Measurements from ENCODE around the gene MDFIC2. TPM values are rescaled to one million over a fixed set of nuclear protein-coding genes. Genes with fewer than 3 reads are reported as not detected.

Gene MDFIC2
- total RNA-seq, 1 donor, result not detected

DNA sequence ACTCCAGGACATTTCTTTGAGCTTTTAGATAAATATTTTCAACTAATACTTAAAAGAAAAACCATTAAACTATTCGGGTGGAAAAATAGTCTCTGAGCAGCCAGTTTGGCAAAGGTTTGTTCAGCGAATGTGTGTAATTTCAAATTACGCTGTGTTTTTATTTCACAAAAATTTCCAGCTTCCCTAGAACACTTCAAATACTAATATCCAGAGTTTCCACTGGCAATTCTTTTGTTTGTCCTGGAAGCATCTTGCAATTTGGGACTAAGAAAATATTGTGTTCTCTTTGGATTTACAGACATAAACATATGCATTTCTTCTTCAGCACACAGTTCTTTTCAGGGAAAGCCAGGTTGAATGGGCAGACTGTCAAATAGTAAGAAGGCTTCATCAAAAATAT lies 61.9 kb downstream of the MDFIC2 start:
- H3K4me2 ChIP-seq (ENCODE audit: insufficient read depth, low read length), result no peak overlapping the region
- no peak overlapping the region for H2AFZ ChIP-seq (ENCODE audit: low read length)
- H3K79me2 ChIP-seq (ENCODE audit: insufficient read depth, low read length), result no peaks in the 10 kb centered on the region
- TF ChIP-seq, protein P1, sequence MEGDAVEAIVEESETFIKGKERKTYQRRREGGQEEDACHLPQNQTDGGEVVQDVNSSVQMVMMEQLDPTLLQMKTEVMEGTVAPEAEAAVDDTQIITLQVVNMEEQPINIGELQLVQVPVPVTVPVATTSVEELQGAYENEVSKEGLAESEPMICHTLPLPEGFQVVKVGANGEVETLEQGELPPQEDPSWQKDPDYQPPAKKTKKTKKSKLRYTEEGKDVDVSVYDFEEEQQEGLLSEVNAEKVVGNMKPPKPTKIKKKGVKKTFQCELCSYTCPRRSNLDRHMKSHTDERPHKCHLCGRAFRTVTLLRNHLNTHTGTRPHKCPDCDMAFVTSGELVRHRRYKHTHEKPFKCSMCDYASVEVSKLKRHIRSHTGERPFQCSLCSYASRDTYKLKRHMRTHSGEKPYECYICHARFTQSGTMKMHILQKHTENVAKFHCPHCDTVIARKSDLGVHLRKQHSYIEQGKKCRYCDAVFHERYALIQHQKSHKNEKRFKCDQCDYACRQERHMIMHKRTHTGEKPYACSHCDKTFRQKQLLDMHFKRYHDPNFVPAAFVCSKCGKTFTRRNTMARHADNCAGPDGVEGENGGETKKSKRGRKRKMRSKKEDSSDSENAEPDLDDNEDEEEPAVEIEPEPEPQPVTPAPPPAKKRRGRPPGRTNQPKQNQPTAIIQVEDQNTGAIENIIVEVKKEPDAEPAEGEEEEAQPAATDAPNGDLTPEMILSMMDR (IDR thresholded peaks at IDR 0.05; ENCODE audit: extremely low read depth, low read depth, low read length), result no peak
- no peak for DNase-seq (ENCODE audit: insufficient read length, low spot score, missing footprints)
- H4K20me1 ChIP-seq (ENCODE audit: insufficient read depth, low read length), result no peaks in the 10 kb centered on the region
- H3K27me3 ChIP-seq (ENCODE audit: insufficient read depth, low read length), result no peaks in the 10 kb centered on the region
- no peak overlapping the region for H3K27ac ChIP-seq (ENCODE audit: low read depth, low read length)
- no peaks in the 10 kb centered on the region for H3K4me1 ChIP-seq (ENCODE audit: insufficient read depth, low read length)
- no peaks in the 10 kb centered on the region for H3K36me3 ChIP-seq (ENCODE audit: insufficient read depth, low read length)
- no peak overlapping the region for H3K4me3 ChIP-seq (ENCODE audit: insufficient read depth, low read length)
- H3K9me3 ChIP-seq (ENCODE audit: low read depth, low read length), result no peaks in the 10 kb centered on the region

DNA sequence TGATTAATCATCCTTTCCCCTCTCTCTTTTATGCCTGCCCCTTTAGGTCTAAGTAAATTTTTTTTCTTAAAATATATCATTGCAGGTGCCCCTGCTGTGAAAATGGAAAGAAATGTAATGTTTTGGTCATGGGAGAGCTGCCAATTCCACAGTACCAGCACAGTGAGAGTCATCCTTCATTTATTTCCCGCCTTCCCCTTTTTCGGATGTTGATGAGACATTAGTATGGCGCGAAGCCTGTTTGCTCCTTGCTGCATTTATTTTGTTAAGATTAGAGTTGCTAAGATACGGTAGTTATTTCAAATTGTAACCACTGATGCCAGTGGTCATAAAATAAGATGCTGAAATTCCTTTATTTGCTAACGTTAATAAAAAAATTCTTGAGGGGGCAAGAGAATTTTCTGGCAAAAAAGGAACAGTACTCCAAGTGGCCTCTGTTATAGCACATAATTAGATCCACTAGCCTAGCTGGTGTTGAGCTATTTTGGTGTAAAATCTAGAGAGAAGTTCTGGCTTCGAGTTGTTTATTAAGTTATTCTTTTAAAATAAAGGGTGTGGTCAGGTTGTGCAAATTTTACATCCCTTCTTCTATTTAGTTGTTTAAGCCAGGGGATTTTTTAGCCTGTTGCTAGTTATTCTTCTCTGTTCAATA lies 62.8 kb downstream of the MDFIC2 start:
- TF ChIP-seq, protein P1 (IDR thresholded peaks at IDR 0.05; ENCODE audit: extremely low read depth, low read depth, low read length), result no peak
- Histone ChIP-seq H3K4me1 (ENCODE audit: insufficient read depth, low read length) (no peaks in the 10 kb centered on the region), H3K9me3 (ENCODE audit: low read depth, low read length) (no peaks in the 10 kb centered on the region), H3K36me3 (ENCODE audit: insufficient read depth, low read length) (no peaks in the 10 kb centered on the region), H3K79me2 (ENCODE audit: insufficient read depth, low read length) (no peaks in the 10 kb centered on the region), H4K20me1 (ENCODE audit: insufficient read depth, low read length) (no peaks in the 10 kb centered on the region), H3K4me2 (ENCODE audit: insufficient read depth, low read length) (no peak overlapping the region), H2AFZ (ENCODE audit: low read length) (no peak overlapping the region), H3K27ac (ENCODE audit: low read depth, low read length) (no peak overlapping the region), H3K4me3 (ENCODE audit: insufficient read depth, low read length) (no peak overlapping the region), H3K27me3 (ENCODE audit: insufficient read depth, low read length) (no peaks in the 10 kb centered on the region)
- DNase-seq (ENCODE audit: insufficient read length, low spot score, missing footprints), result no peak

DNA sequence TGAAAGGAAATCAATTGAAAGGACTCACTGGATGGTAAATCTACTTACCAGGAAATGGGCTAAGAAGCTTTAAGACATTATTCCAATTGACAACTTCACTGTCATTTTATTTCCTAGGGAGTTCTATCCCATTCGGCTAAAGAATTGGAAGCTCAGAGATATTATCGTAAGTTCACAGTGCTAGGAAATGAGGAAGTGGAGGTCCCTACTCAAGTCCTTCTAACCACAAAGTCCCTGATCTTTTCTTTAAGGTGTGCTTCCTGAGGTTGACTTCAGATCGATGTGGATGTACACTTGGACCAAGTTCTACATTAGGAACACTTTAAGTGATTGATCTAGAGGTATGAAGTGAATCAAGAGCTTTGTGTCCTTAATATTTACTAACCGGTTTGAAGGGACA lies 63.6 kb downstream of the MDFIC2 start:
- TF ChIP-seq, protein P1 (IDR thresholded peaks at IDR 0.05; ENCODE audit: extremely low read depth, low read depth, low read length), result no peak
- no peak overlapping the region for H2AFZ ChIP-seq (ENCODE audit: low read length)
- H3K27me3 ChIP-seq (ENCODE audit: insufficient read depth, low read length), result no peaks in the 10 kb centered on the region
- no peak overlapping the region for H3K4me3 ChIP-seq (ENCODE audit: insufficient read depth, low read length)
- H3K27ac ChIP-seq (ENCODE audit: low read depth, low read length), result no peak overlapping the region
- no peaks in the 10 kb centered on the region for H3K36me3 ChIP-seq (ENCODE audit: insufficient read depth, low read length)
- no peak overlapping the region for H3K4me2 ChIP-seq (ENCODE audit: insufficient read depth, low read length)
- no peaks in the 10 kb centered on the region for H3K9me3 ChIP-seq (ENCODE audit: low read depth, low read length)
- no peaks in the 10 kb centered on the region for H3K79me2 ChIP-seq (ENCODE audit: insufficient read depth, low read length)
- DNase-seq (ENCODE audit: insufficient read length, low spot score, missing footprints), result no peak
- H3K4me1 ChIP-seq (ENCODE audit: insufficient read depth, low read length), result no peaks in the 10 kb centered on the region
- no peaks in the 10 kb centered on the region for H4K20me1 ChIP-seq (ENCODE audit: insufficient read depth, low read length)

DNA sequence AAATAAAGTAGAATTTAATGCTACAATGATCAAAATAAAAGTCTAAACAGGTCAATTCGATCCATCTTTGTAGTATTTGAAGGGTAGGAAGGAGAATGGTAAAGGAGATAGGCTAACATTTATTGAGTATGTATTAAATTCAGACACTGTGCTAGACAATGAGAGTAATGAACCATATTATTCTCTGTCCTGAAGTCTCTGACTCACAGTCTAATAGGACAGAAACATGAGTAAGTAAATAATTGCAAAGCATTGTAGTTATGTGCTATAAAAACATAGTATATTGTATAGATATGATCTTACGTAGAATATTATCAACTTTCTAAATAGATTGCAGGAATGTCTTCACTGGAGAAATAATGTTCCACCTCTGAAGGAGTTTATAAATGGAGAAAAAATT lies 64.5 kb downstream of the MDFIC2 start:
- DNase-seq (ENCODE audit: insufficient read length, low spot score, missing footprints), result no peak
- Histone ChIP-seq H3K79me2 (ENCODE audit: insufficient read depth, low read length) (no peaks in the 10 kb centered on the region), H3K4me2 (ENCODE audit: insufficient read depth, low read length) (no peak overlapping the region), H3K9me3 (ENCODE audit: low read depth, low read length) (no peaks in the 10 kb centered on the region), H4K20me1 (ENCODE audit: insufficient read depth, low read length) (no peaks in the 10 kb centered on the region), H3K27ac (ENCODE audit: low read depth, low read length) (no peak overlapping the region), H3K36me3 (ENCODE audit: insufficient read depth, low read length) (no peaks in the 10 kb centered on the region), H3K4me1 (ENCODE audit: insufficient read depth, low read length) (no peaks in the 10 kb centered on the region), H2AFZ (ENCODE audit: low read length) (no peak overlapping the region), H3K4me3 (ENCODE audit: insufficient read depth, low read length) (no peak overlapping the region), H3K27me3 (ENCODE audit: insufficient read depth, low read length) (no peaks in the 10 kb centered on the region)
- TF ChIP-seq, protein P1 (IDR thresholded peaks at IDR 0.05; ENCODE audit: extremely low read depth, low read depth, low read length), result no peak

All from osteoblast (primary cell).